Right lobe of liver (tissue), 4 donors: ENCODE results near the gene ADGRA1.

ENCODE experiments used
- POLR2A ChIP-seq: fragments of 450-650 bp; IDR thresholded peaks from one replicate; pipeline ENCODE4 v1.6.1; 2017; ENCODE audit warnings: antibody characterized with exemption, mild to moderate bottlenecking
- TF ChIP-seq, protein P1 (sequence below), 4 donors: fragments of 200-600 bp in 3 of 4; fragments of 450-650 bp in 1 of 4; IDR thresholded peaks; one replicate each; pipeline versions ENCODE4 v1.5.1 to v1.8.0; 2016 to 2022; ENCODE audit warnings: antibody characterized with exemption in 4 of 4, mild to moderate bottlenecking in 2 of 4
- donor health status: DM: no; HTN: no; CAD: no.
- donor health status: DM: no; HTN: no; CAD: no.
- donor health status: DM: no; HTN: yes; CAD: no.

DNA sequence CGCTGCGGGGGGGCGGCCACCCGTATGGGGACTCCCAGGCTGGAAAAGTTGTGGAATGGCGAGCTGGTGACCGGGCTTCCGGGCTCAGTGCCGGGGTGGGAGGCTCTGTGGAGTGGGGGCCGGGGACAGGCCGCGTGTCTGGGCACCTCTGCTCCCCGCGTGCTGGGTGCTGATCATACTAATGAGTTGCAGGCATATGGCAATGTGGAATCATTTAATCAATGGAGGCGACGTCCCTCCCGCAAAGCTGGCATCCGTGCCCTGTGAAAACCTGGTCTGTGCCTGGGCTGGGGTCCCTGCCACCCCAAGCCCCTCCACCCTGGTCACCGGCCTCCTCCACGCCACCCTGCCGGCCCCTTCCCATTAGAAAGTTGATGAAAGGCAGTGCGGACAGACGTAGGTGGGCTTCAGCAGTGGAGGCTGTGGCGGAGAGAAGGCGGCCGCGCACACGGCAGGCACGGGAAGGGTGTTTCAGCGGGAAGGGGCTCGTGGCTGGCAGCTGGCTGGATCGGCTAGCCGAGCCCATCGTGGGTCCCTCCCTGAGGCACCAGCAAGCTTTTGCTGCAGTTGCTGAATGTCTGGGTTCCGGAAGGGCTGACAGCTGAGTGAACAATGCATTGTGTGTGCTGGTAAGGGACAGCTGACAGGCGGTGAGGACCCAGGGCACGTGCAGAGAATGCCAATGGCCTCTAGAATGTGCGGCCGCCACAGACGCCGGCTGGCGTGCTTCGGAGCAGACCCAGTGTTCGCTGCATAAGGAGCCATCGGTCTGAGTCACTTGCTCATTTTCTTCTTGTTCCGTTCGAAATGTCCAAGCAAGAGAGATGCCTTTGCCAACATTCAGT is 1.5 kb downstream of the ADGRA1 start:
- TF ChIP-seq, protein P1, sequence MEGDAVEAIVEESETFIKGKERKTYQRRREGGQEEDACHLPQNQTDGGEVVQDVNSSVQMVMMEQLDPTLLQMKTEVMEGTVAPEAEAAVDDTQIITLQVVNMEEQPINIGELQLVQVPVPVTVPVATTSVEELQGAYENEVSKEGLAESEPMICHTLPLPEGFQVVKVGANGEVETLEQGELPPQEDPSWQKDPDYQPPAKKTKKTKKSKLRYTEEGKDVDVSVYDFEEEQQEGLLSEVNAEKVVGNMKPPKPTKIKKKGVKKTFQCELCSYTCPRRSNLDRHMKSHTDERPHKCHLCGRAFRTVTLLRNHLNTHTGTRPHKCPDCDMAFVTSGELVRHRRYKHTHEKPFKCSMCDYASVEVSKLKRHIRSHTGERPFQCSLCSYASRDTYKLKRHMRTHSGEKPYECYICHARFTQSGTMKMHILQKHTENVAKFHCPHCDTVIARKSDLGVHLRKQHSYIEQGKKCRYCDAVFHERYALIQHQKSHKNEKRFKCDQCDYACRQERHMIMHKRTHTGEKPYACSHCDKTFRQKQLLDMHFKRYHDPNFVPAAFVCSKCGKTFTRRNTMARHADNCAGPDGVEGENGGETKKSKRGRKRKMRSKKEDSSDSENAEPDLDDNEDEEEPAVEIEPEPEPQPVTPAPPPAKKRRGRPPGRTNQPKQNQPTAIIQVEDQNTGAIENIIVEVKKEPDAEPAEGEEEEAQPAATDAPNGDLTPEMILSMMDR (IDR thresholded peaks at IDR 0.05) = no peak
- TF ChIP-seq POLR2A = no peak
